ENCODE results near the gene TRHDE. TPM values are rescaled to one million over a fixed set of nuclear protein-coding genes. Genes with fewer than 3 reads are reported as not detected.
A peak's percentile ranks its signal among the peaks of the same experiment; 100 is the strongest.

Gene TRHDE, protein sequence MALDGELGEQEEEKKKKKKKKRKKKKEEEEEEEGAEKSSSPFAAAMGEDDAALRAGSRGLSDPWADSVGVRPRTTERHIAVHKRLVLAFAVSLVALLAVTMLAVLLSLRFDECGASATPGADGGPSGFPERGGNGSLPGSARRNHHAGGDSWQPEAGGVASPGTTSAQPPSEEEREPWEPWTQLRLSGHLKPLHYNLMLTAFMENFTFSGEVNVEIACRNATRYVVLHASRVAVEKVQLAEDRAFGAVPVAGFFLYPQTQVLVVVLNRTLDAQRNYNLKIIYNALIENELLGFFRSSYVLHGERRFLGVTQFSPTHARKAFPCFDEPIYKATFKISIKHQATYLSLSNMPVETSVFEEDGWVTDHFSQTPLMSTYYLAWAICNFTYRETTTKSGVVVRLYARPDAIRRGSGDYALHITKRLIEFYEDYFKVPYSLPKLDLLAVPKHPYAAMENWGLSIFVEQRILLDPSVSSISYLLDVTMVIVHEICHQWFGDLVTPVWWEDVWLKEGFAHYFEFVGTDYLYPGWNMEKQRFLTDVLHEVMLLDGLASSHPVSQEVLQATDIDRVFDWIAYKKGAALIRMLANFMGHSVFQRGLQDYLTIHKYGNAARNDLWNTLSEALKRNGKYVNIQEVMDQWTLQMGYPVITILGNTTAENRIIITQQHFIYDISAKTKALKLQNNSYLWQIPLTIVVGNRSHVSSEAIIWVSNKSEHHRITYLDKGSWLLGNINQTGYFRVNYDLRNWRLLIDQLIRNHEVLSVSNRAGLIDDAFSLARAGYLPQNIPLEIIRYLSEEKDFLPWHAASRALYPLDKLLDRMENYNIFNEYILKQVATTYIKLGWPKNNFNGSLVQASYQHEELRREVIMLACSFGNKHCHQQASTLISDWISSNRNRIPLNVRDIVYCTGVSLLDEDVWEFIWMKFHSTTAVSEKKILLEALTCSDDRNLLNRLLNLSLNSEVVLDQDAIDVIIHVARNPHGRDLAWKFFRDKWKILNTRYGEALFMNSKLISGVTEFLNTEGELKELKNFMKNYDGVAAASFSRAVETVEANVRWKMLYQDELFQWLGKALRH
- total RNA-seq (2014; rRNA removed; shearing (Covaris generic)), result 0.70 and 3.5 TPM in 2 replicates

- peaks cover 36% of the 10 kb centered on the region for H3K27me3 ChIP-seq (ENCODE audit: control insufficient read depth, insufficient read depth, low read length)
Measured at GRCh38 chr12:72272091-72272661, at the start of gene TRHDE. Gene TRHDE, plus strand, starts transcription at chr12:72272370. Its CDS starts 274 bp downstream, at chr12:72272644.

DNA sequence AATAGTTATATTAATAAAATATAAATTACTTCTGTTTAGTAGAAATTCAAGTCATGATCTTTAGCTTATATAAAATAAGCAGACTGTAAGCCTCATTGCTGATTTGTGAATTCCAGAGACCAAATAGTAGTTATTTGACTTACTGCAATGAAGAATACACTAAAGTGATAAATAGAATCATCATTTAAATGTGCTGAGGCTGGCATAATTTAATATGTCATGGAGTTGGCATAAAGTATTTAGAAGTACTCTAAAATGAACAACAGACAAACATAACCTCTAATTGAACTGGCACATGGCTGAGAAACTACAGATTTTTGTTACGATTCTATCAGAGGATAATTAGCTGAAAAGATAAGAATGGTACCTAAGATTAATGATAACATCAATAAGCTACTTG, 45.7 kb upstream of the TRHDE start:
- Histone ChIP-seq H3K36me3 (replicated peaks; ENCODE audit: control insufficient read depth, insufficient read depth, low read length) (no peaks in the 10 kb centered on the region), H3K4me3 (ENCODE audit: insufficient read depth, low read depth, low read length) (no peak overlapping the region), H3K27me3 (ENCODE audit: control insufficient read depth, insufficient read depth, low read length) (no peaks in the 10 kb centered on the region)
- no peak for DNase-seq

More at GRCh38 chr12:72272091-72272661, at the start of gene TRHDE:
- Histone ChIP-seq H3K36me3 (replicated peaks; ENCODE audit: control insufficient read depth, insufficient read depth, low read length) (no peaks in the 10 kb centered on the region), H3K4me3 (ENCODE audit: insufficient read depth, low read depth, low read length) (peak within 1 kb of the TSS; percentile 73)
- DNase-seq, result peak; percentile 84

DNA sequence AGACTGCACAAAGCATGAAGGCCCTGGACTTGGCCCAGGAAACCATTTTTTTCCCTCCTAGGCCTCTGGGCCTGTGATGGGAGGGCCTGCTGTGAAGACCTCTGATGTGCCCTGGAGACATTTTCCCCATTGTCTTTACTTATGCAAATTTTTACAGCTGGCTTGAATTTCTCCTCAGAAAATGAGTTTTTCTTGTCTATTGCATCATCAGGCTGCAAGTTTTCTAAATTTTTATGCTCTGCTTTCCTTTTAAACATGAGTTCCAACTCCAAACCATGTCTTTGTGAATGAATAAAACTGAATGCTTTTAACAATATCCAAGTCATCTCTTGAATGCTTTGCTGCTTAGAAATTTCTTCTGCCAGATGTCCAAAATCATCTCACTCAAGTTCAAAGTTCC, 43.7 kb upstream of the TRHDE start:
- Histone ChIP-seq H3K27me3 (ENCODE audit: control insufficient read depth, insufficient read depth, low read length) (no peaks in the 10 kb centered on the region), H3K36me3 (replicated peaks; ENCODE audit: control insufficient read depth, insufficient read depth, low read length) (no peaks in the 10 kb centered on the region), H3K4me3 (ENCODE audit: insufficient read depth, low read depth, low read length) (no peak overlapping the region)

GRCh38 chr12:72230589-72230988, 41.6 kb upstream of the TRHDE start:
- DNase-seq, result no peak
- no peaks in the 10 kb centered on the region for H3K27me3 ChIP-seq (ENCODE audit: control insufficient read depth, insufficient read depth, low read length)
- H3K4me3 ChIP-seq (ENCODE audit: insufficient read depth, low read depth, low read length), result no peak overlapping the region
- no peaks in the 10 kb centered on the region for H3K36me3 ChIP-seq (replicated peaks; ENCODE audit: control insufficient read depth, insufficient read depth, low read length)

More for the DNA sequence above, 43.7 kb upstream of the TRHDE start:
- no peak for DNase-seq

DNA sequence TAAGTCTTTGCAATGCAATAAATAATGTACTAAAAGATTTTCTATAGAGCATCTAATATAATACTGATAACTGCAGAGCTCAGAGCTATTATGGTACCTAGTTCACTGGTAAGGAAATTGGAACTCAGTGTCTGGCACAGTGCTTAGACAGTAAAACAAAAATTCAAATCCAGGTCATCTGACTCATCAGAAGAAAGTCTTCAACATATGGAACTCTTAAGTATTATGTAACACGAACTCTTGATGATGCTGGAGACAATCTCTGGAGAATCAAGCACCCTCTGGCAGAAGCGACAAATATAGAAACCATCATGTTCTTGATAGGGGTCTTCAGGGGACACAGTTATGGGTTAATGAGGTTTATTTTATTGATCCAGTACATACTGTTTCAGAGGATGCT, 37.3 kb upstream of the TRHDE start:
- no peak for DNase-seq
- Histone ChIP-seq H3K4me3 (ENCODE audit: insufficient read depth, low read depth, low read length) (no peak overlapping the region), H3K27me3 (ENCODE audit: control insufficient read depth, insufficient read depth, low read length) (no peaks in the 10 kb centered on the region), H3K36me3 (replicated peaks; ENCODE audit: control insufficient read depth, insufficient read depth, low read length) (no peaks in the 10 kb centered on the region)

DNA sequence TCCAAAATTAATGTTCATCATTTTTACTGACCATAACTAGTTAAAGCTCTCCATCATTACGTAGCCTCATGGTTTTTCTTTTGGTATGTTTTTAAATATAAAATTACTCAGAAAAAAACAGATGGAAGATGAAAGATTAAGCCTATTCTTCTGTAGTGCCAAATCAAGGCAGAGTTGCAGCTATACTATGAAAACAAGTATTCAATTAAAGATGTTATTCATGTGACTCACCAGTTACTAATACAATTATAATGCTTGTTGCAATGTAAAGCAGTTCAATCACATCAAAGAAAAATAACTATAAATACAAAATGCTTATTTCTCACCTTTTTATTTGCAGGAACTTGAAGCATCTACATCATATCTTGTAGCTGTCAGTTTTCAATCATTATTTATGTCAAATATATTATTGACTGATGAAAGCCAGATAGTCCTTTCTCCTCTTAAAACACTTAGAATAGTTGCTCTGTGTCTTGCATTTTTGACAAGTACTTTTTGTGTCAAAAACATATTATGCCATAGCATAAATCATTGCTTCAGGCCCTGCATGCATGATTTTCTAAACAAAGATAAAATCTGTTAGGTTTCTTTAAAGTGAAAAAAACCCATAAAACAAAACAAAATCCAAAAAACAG, 36.0 kb upstream of the TRHDE start:
- Histone ChIP-seq H3K36me3 (replicated peaks; ENCODE audit: control insufficient read depth, insufficient read depth, low read length) (no peaks in the 10 kb centered on the region), H3K4me3 (ENCODE audit: insufficient read depth, low read depth, low read length) (no peak overlapping the region), H3K27me3 (ENCODE audit: control insufficient read depth, insufficient read depth, low read length) (no peaks in the 10 kb centered on the region)
- no peak for DNase-seq

DNA sequence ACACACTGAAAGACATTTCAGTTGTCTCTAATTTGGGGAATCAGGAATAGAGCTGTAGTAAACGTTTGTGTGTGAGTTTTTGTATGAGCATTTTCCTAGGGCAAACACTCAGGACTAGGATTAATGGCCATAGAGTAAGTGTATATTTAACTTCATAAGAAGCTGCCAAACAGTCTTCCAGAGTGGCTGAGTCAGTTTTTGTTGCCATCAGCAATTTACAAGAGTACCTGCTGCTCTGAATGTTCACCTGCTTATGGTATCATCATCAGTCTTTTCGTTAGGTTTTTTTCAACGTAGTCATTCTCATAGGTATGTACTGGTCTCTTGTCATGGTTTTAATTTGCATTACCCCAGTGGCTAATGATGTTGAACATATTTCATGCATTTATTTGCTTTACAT, 30.6 kb upstream of the TRHDE start:
- Histone ChIP-seq H3K36me3 (replicated peaks; ENCODE audit: control insufficient read depth, insufficient read depth, low read length) (no peaks in the 10 kb centered on the region), H3K27me3 (ENCODE audit: control insufficient read depth, insufficient read depth, low read length) (no peaks in the 10 kb centered on the region), H3K4me3 (ENCODE audit: insufficient read depth, low read depth, low read length) (no peak overlapping the region)
- no peak for DNase-seq

DNA sequence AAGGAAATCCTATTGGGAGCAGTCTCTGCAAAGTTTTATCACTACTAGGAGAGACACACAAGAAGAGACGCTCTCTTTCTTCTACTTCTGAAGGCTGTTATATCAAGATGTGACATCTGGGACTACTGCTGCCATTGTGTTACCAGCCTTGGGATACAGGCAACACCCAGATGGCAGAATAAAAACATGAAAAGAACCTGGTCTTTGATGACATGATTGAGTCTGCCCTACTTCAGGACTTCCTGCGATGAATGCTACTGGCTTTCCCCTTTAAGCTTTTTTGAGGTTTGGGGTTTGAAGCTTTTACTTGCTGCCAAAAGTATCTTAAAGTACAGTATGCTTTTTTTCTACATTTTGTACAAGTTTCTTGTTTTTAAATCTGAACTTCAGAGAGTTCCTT, 29.2 kb upstream of the TRHDE start:
- H3K4me3 ChIP-seq (ENCODE audit: insufficient read depth, low read depth, low read length), result no peak overlapping the region
- no peaks in the 10 kb centered on the region for H3K27me3 ChIP-seq (ENCODE audit: control insufficient read depth, insufficient read depth, low read length)
- no peak for DNase-seq
- no peaks in the 10 kb centered on the region for H3K36me3 ChIP-seq (replicated peaks; ENCODE audit: control insufficient read depth, insufficient read depth, low read length)

- Histone ChIP-seq H3K27me3 (ENCODE audit: control insufficient read depth, insufficient read depth, low read length) (no peaks in the 10 kb centered on the region), H3K4me3 (ENCODE audit: insufficient read depth, low read depth, low read length) (no peak overlapping the region), H3K36me3 (replicated peaks; ENCODE audit: control insufficient read depth, insufficient read depth, low read length) (no peaks in the 10 kb centered on the region)
- no peak for DNase-seq
Measured at GRCh38 chr12:72246370-72246769, 25.8 kb upstream of the TRHDE start.

- DNase-seq, result no peak
- no peaks in the 10 kb centered on the region for H3K36me3 ChIP-seq (replicated peaks; ENCODE audit: control insufficient read depth, insufficient read depth, low read length)
- H3K27me3 ChIP-seq (ENCODE audit: control insufficient read depth, insufficient read depth, low read length), result no peaks in the 10 kb centered on the region
- H3K4me3 ChIP-seq (ENCODE audit: insufficient read depth, low read depth, low read length), result no peak overlapping the region
Measured at GRCh38 chr12:72250346-72250745, 21.8 kb upstream of the TRHDE start.

DNA sequence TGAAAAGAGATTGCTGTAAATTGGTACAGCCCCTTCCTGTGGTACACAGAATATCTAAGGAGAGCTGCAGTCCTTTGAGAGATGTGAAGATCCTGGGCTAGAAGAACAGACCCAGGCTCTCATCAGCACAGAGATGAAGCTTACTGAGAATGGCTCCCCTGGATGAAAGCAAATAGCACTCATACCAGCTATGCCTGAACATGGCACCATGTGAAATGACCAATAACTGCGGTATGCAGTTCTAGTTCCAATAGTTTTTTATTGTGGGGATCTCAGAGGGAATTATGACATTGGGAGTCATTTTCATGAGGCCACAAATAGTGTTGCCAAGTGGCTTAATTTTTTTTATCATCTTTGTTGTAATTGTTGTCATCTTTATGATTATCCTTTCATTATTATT, 15.4 kb upstream of the TRHDE start:
- H3K27me3 ChIP-seq (ENCODE audit: control insufficient read depth, insufficient read depth, low read length), result no peaks in the 10 kb centered on the region
- DNase-seq, result no peak
- H3K36me3 ChIP-seq (replicated peaks; ENCODE audit: control insufficient read depth, insufficient read depth, low read length), result no peaks in the 10 kb centered on the region
- H3K4me3 ChIP-seq (ENCODE audit: insufficient read depth, low read depth, low read length), result no peak overlapping the region

GRCh38 chr12:72261885-72262284, 10.3 kb upstream of the TRHDE start:
- no peaks in the 10 kb centered on the region for H3K27me3 ChIP-seq (ENCODE audit: control insufficient read depth, insufficient read depth, low read length)
- no peaks in the 10 kb centered on the region for H3K36me3 ChIP-seq (replicated peaks; ENCODE audit: control insufficient read depth, insufficient read depth, low read length)
- H3K4me3 ChIP-seq (ENCODE audit: insufficient read depth, low read depth, low read length), result no peak overlapping the region
- DNase-seq, result no peak

GRCh38 chr12:72264548-72265175, 7.5 kb upstream of the TRHDE start:
- Histone ChIP-seq H3K36me3 (replicated peaks; ENCODE audit: control insufficient read depth, insufficient read depth, low read length) (no peaks in the 10 kb centered on the region), H3K27me3 (ENCODE audit: control insufficient read depth, insufficient read depth, low read length) (no peaks in the 10 kb centered on the region), H3K4me3 (ENCODE audit: insufficient read depth, low read depth, low read length) (no peak overlapping the region)
- DNase-seq, result no peak

- DNase-seq, result no peak
- Histone ChIP-seq H3K4me3 (ENCODE audit: insufficient read depth, low read depth, low read length) (no peak overlapping the region), H3K36me3 (replicated peaks; ENCODE audit: control insufficient read depth, insufficient read depth, low read length) (no peaks in the 10 kb centered on the region), H3K27me3 (ENCODE audit: control insufficient read depth, insufficient read depth, low read length) (peaks cover 15% of the 10 kb centered on the region)
Measured at GRCh38 chr12:72267974-72268373, 4.2 kb upstream of the TRHDE start.

Data from H7 (cell line).